RWPE1 (cell line): ENCODE measurements around the gene TBCK.

Experiments
- CTCF ChIA-PET: fragments of 350-600 bp; sonication (Branson Sonifier 250); formaldehyde crosslinking; extraction: SDS; loops from one replicate; lab custom pipeline; 2021; lab: Yijun Ruan, JAX
- POLR2A ChIA-PET: fragments of 400-600 bp; formaldehyde crosslinking; extraction: SDS; loops from one replicate; lab custom pipeline; 2020; ENCODE audit warnings: antibody characterized with exemption; ENCODE audit not compliant: low non-redundant PET; lab: Yijun Ruan, JAX
- DNase-seq: peaks from one replicate; pipeline ENCODE4 v3.0.0; 2012; ENCODE audit warnings: low spot score
- H3K27ac ChIP-seq: fragments of 450-650 bp; 2 replicates; pipeline ENCODE4 v1.5.1; 2017
- CTCF ChIP-seq: fragments of 450-650 bp; conservative IDR thresholded peaks from 2 replicates; pipeline ENCODE4 v1.5.1; 2017; ENCODE audit warnings: low read depth, mild to moderate bottlenecking

TBCK gene

GRCh38 chr4:106315968-106316772, at the start of gene TBCK, which contains the start of gene AIMP1:
TSS of gene TBCK (minus strand) at chr4:106316209. CDS start at chr4:106308960, 7,249 bp downstream.
TSS of gene AIMP1 (plus strand) at chr4:106316550. CDS start at chr4:106325010, 8,460 bp downstream.
- H3K27ac ChIP-seq, result peak within 1 kb of the TSS; percentile 91
- peak; percentile 77 for DNase-seq
- POLR2A ChIA-PET, result interaction anchor here (0.6 kb wide), 1 partner anchor 62 kb away, joined by 3 read pairs; no protein-coding TSS in a partner anchor
- no peak for TF ChIP-seq CTCF
- CTCF ChIA-PET, result interaction anchor here (0.6 to 0.9 kb wide), 5 partner anchors 16 to 1184 kb away, joined by 3 to 4 read pairs (median 3); no protein-coding TSS in a partner anchor

- no peak overlapping the region for H3K27ac ChIP-seq
- POLR2A ChIA-PET, result no interaction called here
- peak; percentile 71 for DNase-seq
- no peak for TF ChIP-seq CTCF
- CTCF ChIA-PET, result interaction anchor here (0.6 kb wide), 1 partner anchor 135 kb away, joined by 3 read pairs; no protein-coding TSS in a partner anchor
These were observed 49.6 kb upstream of the TBCK start for GRCh38 chr4:106365613-106366012.

- TF ChIP-seq CTCF, result no peak
- no peak for DNase-seq
- no peak overlapping the region for H3K27ac ChIP-seq
- ChIA-PET CTCF (interaction anchor here (0.5 to 0.6 kb wide), 3 partner anchors 14 to 1775 kb away, joined by 3 to 7 read pairs (median 4); no protein-coding TSS in a partner anchor), POLR2A (no interaction called here)
These were observed 48.3 kb upstream of the TBCK start for GRCh38 chr4:106364282-106364681.

GRCh38 chr4:106362086-106362825, 46.2 kb upstream of the TBCK start:
- TF ChIP-seq CTCF, result no peak
- ChIA-PET POLR2A (no interaction called here), CTCF (interaction anchor here (0.6 kb wide), 1 partner anchor 34 kb away, joined by 3 read pairs; no protein-coding TSS in a partner anchor)
- DNase-seq, result no peak
- no peak overlapping the region for H3K27ac ChIP-seq

- no peak for DNase-seq
- POLR2A ChIA-PET, result no interaction called here
These were observed 42.9 kb upstream of the TBCK start for GRCh38 chr4:106358899-106359298.

More at GRCh38 chr4:106358899-106359298, 42.9 kb upstream of the TBCK start:
- no peak overlapping the region for H3K27ac ChIP-seq
- CTCF ChIA-PET, result interaction anchor here (0.5 to 1.2 kb wide), 2 partner anchors 11 to 144 kb away, joined by 3 read pairs; no protein-coding TSS in a partner anchor
- TF ChIP-seq CTCF, result no peak
